Transverse colon (tissue), 4 donors: Measurements from ENCODE around the gene PTPRJ.

Experiments used
- EP300 ChIP-seq: sonication (generic); formaldehyde crosslinking; IDR thresholded peaks from one replicate; pipeline ENCODE4 v1.6.1; 2017; ENCODE audit warnings: antibody characterized with exemption, low read depth
- POLR2A ChIP-seq: fragments of 450-650 bp; IDR thresholded peaks from one replicate; pipeline ENCODE4 v1.6.1; 2016; ENCODE audit warnings: antibody characterized with exemption, mild to moderate bottlenecking, moderate library complexity
- POLR2AphosphoS5 ChIP-seq, 3 donors: sonication (generic); formaldehyde crosslinking; IDR thresholded peaks; one replicate each; pipeline ENCODE4 v1.6.1; 2016; ENCODE audit warnings: antibody characterized with exemption in 3 of 3
- TF ChIP-seq, protein P1 (sequence below), 5 experiments: fragments of 200-600 bp in 3 of 5; fragments of 450-650 bp in 2 of 5; sonication (generic) in 3 of 5; IDR thresholded peaks; 1 replicate in 2 of 5; 2 replicates in 3 of 5; pipeline ENCODE4 v1.5.1; 2016 to 2017; ENCODE audit warnings: antibody characterized with exemption in 5 of 5, inconsistent platforms in 3 of 5, mild to moderate bottlenecking in 2 of 5, moderate library complexity in 1 of 5

DNA sequence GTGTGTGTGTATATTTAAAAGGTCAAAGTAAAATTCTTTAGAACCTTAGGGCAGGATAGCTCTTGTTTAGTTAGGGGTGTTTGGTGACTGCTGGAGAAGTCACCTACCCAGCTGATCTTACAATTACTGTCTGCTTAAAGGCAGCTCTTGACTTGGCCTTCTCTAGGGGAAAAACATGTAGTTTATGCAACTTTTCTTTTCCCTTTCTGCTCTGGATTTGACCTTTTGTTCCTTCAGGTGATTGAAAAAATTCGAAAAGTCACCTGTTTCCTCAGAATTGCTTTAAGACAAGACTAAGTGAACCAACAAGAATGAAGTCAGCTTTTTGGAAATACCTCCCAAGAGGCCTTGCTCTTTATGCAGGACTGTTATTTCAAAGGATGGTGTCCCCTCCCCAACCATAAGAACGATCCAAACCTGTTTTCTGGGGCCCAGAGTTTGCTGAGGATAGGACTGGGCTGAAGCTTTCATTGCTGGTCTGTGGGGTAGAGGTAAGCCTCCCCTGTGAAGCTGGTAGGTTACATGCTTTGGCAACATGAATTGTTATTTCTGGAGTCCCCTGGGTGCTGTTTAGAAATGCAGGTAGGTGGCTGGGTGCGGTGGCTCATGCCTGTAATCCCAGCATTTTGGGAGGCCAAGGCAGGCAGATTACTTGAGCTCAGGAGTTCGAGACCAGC, 111.2 kb downstream of the PTPRJ start:
- TF ChIP-seq, protein P1, sequence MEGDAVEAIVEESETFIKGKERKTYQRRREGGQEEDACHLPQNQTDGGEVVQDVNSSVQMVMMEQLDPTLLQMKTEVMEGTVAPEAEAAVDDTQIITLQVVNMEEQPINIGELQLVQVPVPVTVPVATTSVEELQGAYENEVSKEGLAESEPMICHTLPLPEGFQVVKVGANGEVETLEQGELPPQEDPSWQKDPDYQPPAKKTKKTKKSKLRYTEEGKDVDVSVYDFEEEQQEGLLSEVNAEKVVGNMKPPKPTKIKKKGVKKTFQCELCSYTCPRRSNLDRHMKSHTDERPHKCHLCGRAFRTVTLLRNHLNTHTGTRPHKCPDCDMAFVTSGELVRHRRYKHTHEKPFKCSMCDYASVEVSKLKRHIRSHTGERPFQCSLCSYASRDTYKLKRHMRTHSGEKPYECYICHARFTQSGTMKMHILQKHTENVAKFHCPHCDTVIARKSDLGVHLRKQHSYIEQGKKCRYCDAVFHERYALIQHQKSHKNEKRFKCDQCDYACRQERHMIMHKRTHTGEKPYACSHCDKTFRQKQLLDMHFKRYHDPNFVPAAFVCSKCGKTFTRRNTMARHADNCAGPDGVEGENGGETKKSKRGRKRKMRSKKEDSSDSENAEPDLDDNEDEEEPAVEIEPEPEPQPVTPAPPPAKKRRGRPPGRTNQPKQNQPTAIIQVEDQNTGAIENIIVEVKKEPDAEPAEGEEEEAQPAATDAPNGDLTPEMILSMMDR (IDR thresholded peaks at IDR 0.05), result no peak
- TF ChIP-seq POLR2A (no peak), POLR2AphosphoS5 (IDR thresholded peaks at IDR 0.05) (no peak), EP300 (no peak)
